SIG-M5 treated with dmso at 0.1 percent for 504 hours (cell line): ENCODE data around the gene MSRB3.
"Not testable (repeated sequence)": the region's sequence is repeated elsewhere in the genome, so short reads cannot be mapped to it uniquely, and the experiment has no call there.

Source experiments
- DNase-seq: peaks from one replicate; lab custom pipeline; 2025; ENCODE audit not compliant: unreplicated experiment; lab: John Stamatoyannopoulos, UW

Gene MSRB3

GRCh38 chr12:65449400-65449799, 170.9 kb downstream of the MSRB3 start:
- DNase-seq = peak; percentile 48

GRCh38 chr12:65450625-65451024, 172.1 kb downstream of the MSRB3 start:
- DNase-seq = no peak

GRCh38 chr12:65454115-65454787, 175.8 kb downstream of the MSRB3 start:
- no peak for DNase-seq

- DNase-seq = not testable (repeated sequence)
Observed at GRCh38 chr12:65457341-65457740, 178.9 kb downstream of the MSRB3 start.

GRCh38 chr12:65458718-65459117, 180.2 kb downstream of the MSRB3 start:
- DNase-seq = no peak

GRCh38 chr12:65459545-65459944, 181.1 kb downstream of the MSRB3 start:
- no peak for DNase-seq

- DNase-seq = no peak
Observed at GRCh38 chr12:65460063-65460462, 181.6 kb downstream of the MSRB3 start.

GRCh38 chr12:65461017-65461416, 182.5 kb downstream of the MSRB3 start:
- no peak for DNase-seq

GRCh38 chr12:65462484-65462883, 184.0 kb downstream of the MSRB3 start:
- no peak for DNase-seq

- no peak for DNase-seq
Observed at GRCh38 chr12:65463082-65463481, 184.6 kb downstream of the MSRB3 start.

GRCh38 chr12:65463611-65464010, 185.1 kb downstream of the MSRB3 start:
- DNase-seq = no peak

- no peak for DNase-seq
Observed at GRCh38 chr12:65464930-65465329, 186.4 kb downstream of the MSRB3 start.

GRCh38 chr12:65465766-65466547, 187.5 kb downstream of the MSRB3 start:
- DNase-seq = no peak

GRCh38 chr12:65466911-65467310, 188.4 kb downstream of the MSRB3 start:
- DNase-seq = no peak

- DNase-seq = no peak
Observed at GRCh38 chr12:65470256-65470655, 191.8 kb downstream of the MSRB3 start.

GRCh38 chr12:65472079-65472478, 193.6 kb downstream of the MSRB3 start:
- no peak for DNase-seq

GRCh38 chr12:65474831-65475230, 196.3 kb downstream of the MSRB3 start:
- DNase-seq = no peak

GRCh38 chr12:65477721-65478120, 199.2 kb downstream of the MSRB3 start:
- DNase-seq = no peak

- DNase-seq = not testable (repeated sequence)
Observed at GRCh38 chr12:65483891-65484516, 205.5 kb downstream of the MSRB3 start.

GRCh38 chr12:65488197-65488596, 209.7 kb downstream of the MSRB3 start:
- no peak for DNase-seq

GRCh38 chr12:65490250-65490649, 211.8 kb downstream of the MSRB3 start:
- DNase-seq = no peak
